Left lobe of liver (tissue), 2 donors: ENCODE measurements around the gene MRPS2. TPM values are rescaled to one million over a fixed set of nuclear protein-coding genes. Genes with fewer than 3 reads are reported as not detected.
A peak's percentile ranks its signal among the peaks of the same experiment; 100 is the strongest.
"Not testable (repeated sequence)": the region's sequence is repeated elsewhere in the genome, so short reads cannot be mapped to it uniquely, and the experiment has no call there.

Source experiments
- ATAC-seq: fragments of 200-7000 bp; cut with Tn5 transposase; one replicate; pipeline ENCODE4 v1.9.1; 2020; ENCODE audit warnings: mild to moderate bottlenecking, moderate library complexity
- DNase-seq: peaks from one replicate; pipeline ENCODE4 v3.0.0-alpha.2; 2020; ENCODE audit warnings: low spot score
- total RNA-seq: library from RNA; stranded (reverse); gene quantifications from one replicate; pipeline ENCODE4 v1.2.1, GENCODE V29; 2021
- donor health status: DM: no; HTN: no; CAD: no; lungs with moderate emphysema.
- donor health status: DM: no; HTN: yes; CAD: no.

The MRPS2 gene
- total RNA-seq, 1 donor from 2014 or later, result 30.7 TPM

DNA sequence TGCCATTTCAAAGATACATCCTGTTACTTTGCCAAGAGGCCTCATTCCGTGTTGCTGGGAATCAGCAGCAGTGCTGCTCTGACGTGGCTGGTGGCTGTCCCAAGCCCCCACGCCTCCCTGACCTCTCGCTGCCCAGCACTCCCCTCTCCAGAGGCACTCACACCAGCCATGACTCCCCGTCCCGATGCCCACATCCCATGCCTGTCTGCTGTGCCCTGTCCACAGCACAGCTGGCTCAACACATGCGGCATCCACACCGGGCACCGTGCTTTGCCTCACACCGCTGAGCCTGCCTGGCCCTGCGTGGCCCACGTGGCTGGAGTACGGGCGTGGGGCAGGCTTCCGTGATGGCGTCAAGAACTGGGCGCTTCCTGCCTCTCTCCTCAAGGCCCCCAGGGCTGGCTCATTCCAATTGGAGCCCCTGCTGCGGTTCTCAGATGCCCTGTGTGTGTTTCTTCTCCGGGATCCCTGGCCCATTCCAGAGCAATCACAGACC, 12.9 kb downstream of the MRPS2 start:
- DNase-seq, result peak; percentile 11

DNA sequence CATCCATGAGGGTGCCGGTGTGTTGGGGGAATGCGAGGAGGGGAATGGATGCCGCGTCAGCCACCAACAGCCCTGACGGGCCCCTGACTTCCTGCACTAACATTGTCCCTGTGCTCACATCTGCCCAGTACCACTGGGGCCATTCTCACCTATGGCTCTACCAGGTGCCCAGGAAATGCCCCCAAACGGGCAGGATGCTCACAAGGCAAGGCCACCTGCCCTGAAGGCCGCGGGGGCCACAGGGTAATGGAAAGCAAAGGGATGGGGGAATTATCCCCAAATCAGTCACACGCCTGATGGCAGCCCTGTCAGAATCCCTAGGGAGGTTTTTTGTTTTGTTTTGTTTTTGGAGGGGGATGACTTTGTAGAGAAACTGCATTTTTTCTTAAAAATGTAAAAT, 13.4 kb downstream of the MRPS2 start:
- peak; percentile 23 for DNase-seq
- not testable (repeated sequence) for ATAC-seq

More for the DNA sequence above, 12.9 kb downstream of the MRPS2 start:
- ATAC-seq, result no peak

DNA sequence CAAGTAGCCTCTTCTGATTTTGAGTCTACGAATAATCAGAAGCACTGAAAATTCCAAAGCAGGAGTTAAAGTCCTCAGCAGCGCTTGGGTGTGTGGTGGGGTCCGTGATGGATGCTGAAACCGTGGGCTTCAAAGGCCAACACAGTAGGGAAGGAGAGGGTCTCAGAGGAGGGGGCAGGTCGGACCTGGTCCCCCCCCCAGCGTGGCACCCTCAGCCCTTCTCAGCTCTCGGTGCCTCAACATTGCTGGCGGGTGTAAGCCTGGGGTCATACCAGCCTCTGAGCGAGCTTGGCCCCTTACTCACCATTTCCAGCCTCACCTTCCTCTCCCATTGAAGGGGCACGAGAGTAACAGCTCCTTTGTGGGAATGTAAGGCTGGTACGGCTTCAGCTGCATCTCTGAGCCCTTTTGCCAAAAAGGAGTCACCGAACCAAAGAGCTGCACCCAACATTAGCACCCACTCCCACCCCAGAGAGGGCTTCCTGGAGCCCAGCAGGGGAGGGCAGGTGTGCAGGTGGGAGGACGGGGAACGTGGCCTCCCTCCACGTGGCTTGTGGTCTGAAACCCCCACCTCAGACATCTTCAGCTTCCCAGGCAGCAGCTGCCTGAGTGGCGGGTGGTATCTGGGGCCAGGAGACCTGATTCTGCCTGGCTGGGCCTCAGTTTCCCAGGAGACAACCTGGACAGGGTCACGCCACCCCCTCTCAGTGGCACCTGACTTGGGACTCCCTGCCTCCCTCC, 14.0 kb downstream of the MRPS2 start:
- DNase-seq (peak; percentile 36), ATAC-seq (no peak)

DNA sequence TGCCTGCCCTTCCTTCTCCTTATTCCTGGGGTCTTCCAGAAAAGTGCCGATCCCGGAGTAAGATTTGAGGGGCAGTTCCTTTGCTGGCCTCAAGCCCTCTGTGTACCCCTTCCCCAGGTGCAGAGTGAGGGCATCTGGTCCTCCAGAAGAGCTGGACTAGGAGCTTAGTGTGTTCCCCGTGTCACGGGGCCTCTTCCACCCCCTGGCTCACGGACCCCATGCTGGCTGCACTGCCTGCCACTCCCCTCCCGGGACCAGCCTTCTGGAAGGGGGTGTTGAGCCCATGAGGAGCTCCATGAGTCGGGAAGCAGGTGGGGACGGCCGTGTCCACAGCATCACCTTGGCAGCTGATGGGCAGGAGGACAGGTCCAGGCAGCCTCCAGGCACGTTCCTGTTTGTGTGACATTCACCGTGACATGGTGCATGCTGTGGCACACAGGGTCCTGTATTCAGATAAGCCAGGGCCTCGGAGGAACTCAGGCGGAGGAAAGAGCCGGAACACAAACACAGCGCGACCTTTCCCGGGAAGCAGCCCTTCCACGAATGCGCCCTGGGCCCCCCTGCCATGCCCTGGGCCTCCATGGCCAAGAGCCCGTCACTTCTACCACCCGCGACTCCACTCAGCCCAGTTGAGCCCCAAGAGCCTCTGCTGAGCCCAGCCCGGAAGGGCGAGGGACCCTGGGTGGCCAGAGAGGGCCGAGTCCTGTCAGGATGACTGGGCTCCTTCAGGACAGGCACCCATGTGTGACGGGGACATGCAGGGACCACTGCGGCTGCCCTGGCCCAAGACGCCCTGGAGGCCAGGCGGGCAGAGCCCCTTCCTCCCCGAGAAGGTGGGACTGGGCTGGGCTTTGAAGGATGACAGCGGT, 14.8 kb downstream of the MRPS2 start:
- ATAC-seq (no peak), DNase-seq (peak; percentile 35)

DNA sequence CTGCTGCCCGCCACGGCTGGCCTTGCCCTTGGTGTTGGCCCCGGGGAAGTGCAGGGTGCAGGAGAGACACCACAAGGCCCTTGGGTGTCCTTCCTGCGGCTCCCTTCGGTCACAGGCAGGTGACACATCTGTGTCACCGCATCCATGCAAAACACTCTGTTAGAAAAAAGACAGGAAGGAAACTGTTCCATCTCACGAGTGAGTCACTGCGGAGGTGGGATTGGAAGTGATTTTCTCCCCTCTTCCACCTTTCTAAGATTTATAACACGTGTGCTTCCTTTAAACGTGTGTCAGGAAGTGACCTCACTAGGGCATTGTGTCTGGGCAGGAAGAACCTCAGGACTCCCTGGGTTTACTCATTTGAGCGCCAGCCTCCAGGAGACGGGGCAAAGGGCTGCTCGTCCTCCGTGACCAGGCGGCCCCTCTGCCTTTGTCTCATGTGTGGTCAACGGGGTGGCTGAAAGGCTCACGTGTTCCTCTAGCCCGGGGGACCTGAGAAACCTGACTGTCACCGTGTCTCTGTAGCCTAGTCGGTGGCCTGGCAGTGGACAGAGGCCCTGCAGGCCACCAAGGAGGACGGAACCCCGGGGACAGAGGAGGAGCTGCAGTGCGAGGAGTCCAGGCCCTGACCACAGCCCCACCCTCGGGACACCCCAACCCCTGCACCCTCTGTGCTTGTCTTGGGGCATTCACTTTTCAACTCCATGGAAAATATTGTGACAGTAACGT, 15.8 kb downstream of the MRPS2 start:
- ATAC-seq, result no peak
- peak; percentile 26 for DNase-seq

DNA sequence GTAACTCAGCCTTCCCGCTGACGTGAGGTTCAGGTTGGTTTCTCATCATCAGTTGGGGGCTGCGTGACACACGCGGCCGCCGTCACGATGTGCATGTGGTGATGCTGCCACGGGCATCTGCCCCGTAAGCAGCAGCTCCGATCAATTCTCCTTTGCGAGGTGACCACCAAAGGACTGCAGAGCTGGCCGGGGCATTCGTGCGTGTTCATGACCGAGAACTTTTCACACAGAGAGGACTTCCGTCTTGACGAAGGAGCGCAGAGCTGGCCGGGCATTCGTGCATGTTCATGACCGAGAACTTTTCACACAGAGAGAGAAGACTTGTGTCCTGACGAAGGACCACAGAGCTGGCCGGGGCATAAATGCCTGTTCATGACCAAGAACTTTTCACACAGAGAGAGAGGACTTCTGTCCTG, 16.9 kb downstream of the MRPS2 start:
- ATAC-seq, result no peak
- DNase-seq, result peak; percentile 38

DNA sequence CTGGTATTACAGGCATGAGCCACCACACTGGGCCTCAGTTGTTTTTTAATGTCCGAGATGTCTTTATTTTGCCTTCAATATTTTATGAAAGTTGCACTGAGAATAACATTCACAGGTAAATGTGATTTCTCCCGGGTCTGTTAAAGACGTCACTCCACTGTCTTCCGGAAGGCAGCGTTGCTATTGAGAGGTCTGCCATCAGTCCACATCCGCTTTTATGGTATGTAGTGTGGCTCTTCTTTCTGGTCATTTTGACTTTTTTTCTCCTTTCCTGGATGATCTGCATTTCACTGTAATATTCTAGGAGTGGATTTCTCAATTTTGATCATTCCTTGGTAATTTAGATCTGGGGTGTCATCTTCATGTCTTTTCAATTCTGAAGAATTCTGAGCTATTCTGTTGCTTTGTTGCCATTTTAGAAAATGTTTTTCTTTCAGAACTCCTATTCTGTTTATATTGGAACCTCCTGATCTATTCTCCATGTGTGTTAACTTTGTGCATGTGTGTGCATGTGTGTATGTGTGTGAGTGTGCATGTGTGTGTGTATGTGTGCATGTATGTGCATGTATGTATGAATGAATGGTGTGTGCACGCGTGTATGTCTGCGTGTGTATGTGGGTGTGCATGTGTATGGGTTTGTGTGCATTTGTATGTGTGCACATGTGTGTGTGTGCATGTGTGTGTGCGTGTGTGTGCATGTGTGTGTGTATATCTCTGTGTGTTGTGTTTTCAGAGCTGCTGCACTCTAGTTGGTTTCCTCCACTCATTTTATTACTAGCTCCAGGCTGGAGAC, 18.9 kb downstream of the MRPS2 start:
- DNase-seq (no peak), ATAC-seq (no peak)

DNA sequence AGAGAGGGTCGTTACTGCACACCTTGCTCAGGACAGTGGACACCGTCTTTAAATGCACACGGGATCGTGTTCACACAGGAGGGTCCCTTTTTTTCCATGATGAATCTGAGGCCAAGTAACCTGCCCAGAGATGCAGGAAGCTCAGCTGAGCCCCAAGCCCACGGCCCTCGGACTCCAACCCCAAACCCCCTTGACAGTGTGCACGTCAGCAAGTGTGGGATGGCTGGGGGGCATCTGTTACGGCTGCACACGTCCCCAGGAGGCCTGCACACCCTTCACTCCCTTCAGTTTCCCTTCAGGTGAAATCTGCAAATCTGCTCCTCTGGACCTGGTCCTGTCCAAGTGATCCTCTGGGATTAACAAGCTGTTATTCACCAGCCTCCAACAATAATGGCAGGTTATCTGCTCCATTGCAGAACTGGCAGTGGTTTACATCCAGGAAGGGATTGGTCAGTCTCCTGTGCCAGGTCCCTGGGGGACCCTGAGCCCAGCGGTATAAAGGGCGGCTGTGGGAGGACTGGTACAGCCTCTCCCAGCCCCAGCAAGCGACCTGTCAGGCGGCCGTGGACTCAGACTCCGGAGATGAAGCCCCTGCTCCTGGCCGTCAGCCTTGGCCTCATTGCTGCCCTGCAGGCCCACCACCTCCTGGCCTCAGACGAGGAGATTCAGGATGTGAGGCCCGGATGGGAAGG, 20.6 kb downstream of the MRPS2 start, which contains the start of gene LCN1:
Gene LCN1 (plus strand): TSS at position 525 of the 692 bp plus-strand sequence. CDS start 58 bp downstream, at position 583.
- DNase-seq (peak; percentile 28), ATAC-seq (no peak)

DNA sequence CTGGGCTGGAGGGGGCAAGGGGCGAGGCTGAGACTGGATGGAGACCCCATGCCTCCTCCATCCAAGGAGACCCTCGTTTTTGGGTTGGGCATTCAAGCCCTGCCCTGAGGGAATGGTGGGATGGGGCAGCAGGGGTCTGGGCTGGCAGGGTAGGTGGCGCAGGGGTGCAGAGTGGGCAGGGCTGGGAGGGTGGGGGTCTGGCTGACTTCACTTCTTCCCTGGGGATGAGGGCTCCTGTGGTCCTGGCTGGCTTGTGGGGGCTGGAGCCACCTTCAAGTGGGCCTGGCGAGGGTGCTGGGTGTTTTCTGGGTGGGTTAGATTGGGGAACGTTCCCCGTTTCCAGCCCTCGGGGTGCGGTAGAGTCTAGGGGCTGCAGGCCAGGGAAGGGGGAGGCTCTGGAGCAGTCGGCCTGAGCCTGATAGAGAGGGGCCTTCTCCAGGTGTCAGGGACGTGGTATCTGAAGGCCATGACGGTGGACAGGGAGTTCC, 21.2 kb downstream of the MRPS2 start:
- ATAC-seq (no peak), DNase-seq (peak; percentile 29)

DNA sequence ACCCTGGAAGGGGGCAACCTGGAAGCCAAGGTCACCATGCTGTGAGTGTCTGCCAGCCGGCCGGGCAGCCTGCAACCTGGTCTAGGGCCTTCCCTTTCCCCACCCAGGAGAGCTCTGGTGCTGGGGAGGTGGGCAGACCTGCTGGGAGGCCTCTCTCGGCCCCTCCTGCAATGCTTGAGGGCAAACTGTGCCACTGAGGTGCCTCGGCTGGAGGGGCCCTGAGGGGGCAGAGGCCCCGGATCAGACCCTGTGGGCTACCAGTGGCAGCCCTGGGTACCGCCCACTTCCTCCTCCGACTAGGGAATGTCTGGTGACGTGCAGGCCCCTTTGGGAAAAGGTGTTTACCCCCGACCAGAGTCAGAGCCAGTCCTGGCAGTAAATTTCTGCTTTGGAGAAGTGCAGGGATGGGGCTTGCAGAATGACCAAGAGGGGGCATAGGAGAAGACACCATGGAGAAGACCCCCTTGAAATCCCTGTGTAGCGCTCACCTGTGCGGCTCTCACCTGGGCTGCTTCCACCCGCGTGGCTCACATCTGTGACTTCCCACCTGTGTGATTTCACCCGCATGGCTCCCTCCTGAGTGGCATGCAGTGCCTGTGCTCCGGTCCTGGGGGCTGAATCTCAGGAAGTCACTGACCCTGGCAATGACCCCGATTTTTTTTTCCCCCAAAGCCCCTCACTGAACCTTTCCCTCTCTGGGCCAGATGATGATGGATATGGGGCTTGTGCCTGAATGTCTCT, 21.8 kb downstream of the MRPS2 start:
- no peak for ATAC-seq

DNA sequence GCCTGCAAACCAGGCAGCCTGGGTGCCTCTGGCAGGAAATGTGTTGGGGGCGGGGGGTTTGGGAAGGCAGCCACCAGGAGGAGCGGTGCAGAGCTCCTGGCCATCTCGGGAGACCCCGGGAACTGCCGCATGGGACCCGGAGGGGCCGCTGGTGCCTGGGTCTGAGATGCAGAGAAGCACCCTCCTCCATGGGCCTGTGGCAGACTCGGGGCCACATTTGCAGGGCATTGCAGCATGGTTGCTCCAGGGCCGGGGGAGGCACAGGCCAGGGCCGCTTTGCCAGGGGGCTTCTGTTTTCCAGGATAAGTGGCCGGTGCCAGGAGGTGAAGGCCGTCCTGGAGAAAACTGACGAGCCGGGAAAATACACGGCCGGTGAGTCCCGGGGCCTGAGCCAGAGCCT, 22.4 kb downstream of the MRPS2 start:
- ATAC-seq (no peak), DNase-seq (peak; percentile 39)

More for the DNA sequence above, 21.8 kb downstream of the MRPS2 start:
- peak; percentile 39 for DNase-seq

DNA sequence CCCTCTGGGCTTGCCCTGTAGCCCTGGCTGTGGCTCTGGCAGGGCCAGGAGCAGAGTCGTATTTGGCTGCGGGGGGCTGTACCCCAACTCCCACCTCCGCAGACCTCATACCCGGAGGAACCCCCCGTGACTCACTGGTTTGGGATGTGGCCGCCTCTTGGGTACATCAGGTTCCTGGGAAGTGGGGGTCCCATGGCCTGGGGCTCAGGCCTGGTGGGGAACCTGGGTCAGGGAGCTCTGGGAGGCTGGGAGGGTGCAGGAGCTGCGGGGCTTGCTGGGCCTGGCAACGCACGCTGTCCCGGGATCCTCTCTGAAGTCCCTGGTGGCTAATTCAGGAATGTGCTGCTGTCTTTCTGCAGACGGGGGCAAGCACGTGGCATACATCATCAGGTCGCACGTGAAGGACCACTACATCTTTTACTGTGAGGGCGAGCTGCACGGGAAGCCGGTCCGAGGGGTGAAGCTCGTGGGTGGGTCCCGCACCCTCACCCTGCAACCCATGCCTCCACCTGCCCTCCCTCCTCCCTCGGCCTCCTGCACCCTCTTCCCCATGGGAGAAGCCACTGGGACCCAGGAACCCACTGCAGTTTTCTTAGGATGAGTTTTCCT, 23.1 kb downstream of the MRPS2 start:
- DNase-seq (peak; percentile 37), ATAC-seq (no peak)

DNA sequence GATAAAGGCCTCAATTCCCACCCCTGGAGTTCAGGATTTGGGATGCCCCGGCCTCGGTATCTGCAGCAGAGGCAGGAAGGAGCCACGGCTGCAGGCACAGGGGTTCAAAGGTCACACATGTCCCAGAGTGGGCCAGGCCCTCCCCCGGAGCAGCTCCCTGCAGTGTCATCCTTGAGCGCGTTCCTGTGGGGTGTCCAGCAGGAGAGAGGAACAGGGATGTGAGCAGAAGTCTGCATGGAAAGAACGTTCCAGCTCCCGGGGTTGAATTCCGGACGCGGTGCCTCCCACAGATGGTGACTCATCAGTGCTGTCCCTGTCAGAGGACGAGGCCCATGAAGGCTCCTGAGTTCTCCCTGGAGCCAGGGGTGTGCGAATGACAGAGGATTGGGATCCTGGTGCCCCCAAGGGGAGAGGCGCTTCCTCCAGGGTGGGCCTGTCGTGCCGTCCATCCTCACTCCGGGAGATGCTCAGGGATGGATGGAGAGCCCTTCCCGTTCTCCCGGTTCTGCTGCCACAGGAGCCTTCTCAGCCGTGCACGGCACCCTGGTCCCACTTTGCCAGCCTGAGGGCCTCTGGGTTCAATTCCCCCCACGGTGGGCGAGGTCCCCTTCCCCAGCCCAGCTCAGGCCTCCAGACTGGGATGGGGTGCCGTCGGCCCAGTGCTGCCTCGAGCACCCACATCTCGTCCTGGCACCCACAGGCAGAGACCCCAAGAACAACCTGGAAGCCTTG, 23.8 kb downstream of the MRPS2 start:
- no peak for ATAC-seq
- peak; percentile 41 for DNase-seq

DNA sequence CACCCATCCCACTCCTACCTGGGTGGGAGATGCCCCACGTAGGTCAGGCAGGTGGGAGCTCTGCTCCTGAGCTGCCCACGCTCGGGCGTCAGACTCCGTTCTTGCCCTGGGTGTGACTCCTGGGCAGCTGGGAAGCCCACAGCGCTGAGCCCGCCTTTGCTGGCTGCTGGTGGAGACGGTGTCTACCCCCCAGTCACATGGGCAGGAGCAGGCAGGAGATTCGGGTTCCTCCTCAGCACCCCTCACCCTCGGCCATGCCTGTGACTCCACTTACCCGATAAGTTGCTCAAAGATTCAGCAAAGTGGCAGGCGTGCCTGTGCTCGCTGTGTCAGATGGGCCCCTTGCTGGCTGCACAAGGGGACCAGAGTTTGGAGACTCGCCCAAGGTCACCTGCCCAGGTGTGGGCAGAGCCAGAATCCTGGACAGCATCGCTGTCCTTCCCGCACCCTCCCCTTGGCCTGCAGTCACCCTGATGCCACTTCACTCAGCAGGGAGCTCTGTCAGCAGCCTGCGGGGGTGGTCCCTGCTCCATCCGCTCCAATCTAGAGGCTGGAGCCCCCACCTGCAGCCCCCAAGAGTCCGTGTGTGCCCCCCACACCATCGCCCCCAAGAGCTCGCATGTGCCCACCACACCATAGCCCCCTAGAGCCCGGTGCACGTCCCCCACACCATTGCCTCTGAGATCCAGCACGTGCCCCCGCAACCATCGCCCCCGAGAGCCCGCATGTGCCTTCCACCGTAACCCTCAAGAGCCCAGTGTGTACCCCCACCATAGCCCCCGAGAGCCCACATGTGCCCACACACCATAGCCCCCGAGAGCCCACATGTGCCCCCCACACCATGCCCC, 25.0 kb downstream of the MRPS2 start:
- peak; percentile 32 for DNase-seq
- no peak for ATAC-seq

DNA sequence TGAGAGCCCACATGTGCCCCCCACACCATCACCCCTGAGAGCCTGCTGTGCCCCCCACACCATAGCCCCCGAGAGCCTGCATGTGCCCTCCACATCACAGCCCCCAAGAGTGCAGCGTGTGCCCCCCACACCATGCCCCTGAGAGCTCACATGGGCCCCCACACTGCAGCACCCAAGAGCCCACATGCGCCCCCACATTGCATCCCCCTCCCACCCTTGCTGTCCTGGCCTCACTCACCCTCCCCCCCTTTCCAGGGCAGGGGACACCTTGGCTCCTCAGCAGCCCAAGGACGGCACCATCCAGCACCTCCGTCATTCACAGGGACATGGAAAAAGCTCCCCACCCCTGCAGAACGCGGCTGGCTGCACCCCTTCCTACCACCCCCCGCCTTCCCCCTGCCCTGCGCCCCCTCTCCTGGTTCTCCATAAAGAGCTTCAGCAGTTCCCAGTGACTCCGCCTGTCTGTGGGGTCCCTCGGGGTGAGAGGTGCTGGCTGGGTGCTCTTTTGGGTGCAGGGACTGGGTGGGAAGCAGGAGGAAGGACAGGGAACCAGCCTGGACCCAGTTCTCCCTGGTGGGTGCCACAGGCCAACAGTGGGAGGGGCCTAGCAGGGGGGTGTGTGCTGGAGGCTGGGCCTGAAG, 25.7 kb downstream of the MRPS2 start:
- no peak for ATAC-seq
- peak; percentile 37 for DNase-seq
